Astrocyte (in vitro differentiated cells and primary cell): ENCODE data around the gene CD55.

Experiments used
- CTCF ChIP-seq: IDR thresholded peaks from 2 replicates; pipeline ENCODE4 v1.5.1; 2011; ENCODE audit warnings: low read depth, mild to moderate bottlenecking, inconsistent platforms, low read length, moderate library complexity; ENCODE audit not compliant: insufficient read depth
- EZH2 ChIP-seq: IDR thresholded peaks from 2 replicates; pipeline ENCODE4 v1.6.1; 2012; ENCODE audit warnings: mild to moderate bottlenecking, low read length, inconsistent platforms; ENCODE audit not compliant: insufficient read depth

DNA sequence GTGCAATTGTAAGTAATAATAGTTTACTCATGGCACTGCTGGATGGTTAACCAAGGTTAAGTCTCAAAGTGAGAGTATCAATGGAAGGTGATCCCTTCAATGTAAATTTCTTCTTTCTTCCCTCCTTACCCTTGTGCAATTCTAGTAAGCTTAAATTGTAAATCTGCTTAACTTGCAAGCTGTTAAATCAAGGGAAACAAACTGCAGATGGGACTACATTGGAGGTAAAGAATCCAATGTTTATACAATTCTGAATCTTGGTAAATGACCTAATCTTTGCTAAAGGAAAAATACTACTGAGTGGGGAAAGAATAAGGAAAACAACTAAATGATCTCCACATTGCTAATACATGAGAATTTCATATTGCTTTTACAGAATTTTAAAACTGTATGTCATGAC, 6.7 kb upstream of the CD55 start:
- TF ChIP-seq EZH2 (no peak), CTCF (no peak)
